ENCODE measurements around the gene STAC2.

STAC2 gene

DNA sequence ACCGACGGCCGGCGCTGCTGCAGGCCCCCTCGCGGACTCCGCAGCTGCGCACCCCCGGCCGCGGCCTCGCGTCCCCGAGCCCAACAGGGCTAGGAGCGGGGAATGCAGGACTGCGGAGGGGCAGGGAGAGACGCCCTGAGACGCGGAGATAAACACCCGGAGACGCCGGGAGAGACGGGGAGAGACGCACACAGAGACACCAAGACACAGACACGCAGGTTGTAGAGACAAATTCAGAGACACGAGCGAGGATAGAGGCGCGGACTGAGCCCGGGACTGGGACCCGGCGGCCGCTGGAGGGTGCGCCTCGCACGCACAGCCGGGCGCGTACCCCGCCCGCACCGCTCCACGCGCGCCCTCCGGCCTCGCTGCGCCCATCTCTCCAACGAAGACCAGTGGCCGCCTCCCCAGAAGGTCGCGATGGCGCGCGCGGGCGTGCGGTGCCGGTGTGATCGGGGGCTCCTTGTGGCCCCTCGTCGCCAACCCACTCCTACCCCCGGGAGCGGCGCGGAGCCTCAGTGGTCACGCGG is 902 bp downstream of the STAC2 start:
- DNase-seq (ENCODE audit: low spot score in 2 of 2) (no peak), ATAC-seq (ENCODE audit: low read depth) (peak; percentile 63)
- H3K9me3 Mint-ChIP-seq, result no peaks in the 10 kb centered on the region
- H3K36me3 Mint-ChIP-seq, result no peaks in the 10 kb centered on the region
- peak overlapping the region; percentile 85 for H3K4me3 Mint-ChIP-seq
- peaks cover 27% of the 10 kb centered on the region for H3K27me3 Mint-ChIP-seq
- no peak overlapping the region for H3K27ac Mint-ChIP-seq
- H3K4me1 Mint-ChIP-seq, result peaks cover 14% of the 10 kb centered on the region

DNA sequence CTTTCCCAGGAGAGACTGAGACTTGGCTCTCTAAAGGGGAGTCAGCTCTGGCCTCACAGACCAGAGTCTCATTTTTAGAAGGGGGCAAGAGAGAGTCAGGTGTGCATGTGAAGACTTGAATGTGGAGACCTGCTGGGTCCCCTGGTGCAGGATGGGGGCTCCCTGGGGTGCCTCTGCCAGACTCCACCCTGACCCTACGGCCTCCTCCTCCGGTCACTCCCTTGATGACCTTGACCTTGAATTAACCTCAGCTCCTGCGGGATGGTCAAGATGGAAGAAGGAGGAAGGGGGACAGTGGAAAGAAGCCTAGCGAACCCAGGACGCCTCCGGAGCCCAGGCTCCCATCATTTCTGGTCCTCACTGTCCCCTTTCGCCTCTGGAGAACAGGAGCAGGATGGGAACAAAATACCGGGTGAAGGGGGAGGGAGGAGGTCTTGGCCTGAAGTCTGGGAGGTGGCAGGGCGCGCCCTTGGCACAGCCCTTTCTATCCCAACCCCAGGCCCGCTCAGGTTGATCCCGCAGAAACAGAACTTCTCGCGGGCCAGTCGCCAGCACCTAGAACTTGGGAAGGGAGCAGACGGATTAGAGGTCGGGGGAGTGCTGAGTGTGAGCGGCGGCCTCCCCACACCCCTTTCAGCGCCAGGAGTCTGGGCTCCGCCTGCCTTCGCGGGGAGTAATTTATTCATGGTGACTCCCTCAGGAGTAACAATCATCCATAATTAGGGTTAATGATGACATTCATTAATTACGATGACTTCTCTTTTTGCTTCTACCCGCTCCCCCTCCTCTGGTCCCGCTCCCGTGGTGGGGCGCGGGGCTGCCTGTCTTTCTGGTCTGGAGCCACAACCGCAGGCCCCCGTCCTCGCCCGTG is 1.6 kb downstream of the STAC2 start:
- Mint-ChIP-seq H3K27me3 (peaks cover 25% of the 10 kb centered on the region), H3K27ac (peak overlapping the region; percentile 57), H3K4me3 (peak overlapping the region; percentile 85), H3K36me3 (no peaks in the 10 kb centered on the region), H3K9me3 (no peaks in the 10 kb centered on the region), H3K4me1 (peaks cover 14% of the 10 kb centered on the region)
- DNase-seq (ENCODE audit: low spot score in 2 of 2) (no peak), ATAC-seq (ENCODE audit: low read depth) (no peak)

DNA sequence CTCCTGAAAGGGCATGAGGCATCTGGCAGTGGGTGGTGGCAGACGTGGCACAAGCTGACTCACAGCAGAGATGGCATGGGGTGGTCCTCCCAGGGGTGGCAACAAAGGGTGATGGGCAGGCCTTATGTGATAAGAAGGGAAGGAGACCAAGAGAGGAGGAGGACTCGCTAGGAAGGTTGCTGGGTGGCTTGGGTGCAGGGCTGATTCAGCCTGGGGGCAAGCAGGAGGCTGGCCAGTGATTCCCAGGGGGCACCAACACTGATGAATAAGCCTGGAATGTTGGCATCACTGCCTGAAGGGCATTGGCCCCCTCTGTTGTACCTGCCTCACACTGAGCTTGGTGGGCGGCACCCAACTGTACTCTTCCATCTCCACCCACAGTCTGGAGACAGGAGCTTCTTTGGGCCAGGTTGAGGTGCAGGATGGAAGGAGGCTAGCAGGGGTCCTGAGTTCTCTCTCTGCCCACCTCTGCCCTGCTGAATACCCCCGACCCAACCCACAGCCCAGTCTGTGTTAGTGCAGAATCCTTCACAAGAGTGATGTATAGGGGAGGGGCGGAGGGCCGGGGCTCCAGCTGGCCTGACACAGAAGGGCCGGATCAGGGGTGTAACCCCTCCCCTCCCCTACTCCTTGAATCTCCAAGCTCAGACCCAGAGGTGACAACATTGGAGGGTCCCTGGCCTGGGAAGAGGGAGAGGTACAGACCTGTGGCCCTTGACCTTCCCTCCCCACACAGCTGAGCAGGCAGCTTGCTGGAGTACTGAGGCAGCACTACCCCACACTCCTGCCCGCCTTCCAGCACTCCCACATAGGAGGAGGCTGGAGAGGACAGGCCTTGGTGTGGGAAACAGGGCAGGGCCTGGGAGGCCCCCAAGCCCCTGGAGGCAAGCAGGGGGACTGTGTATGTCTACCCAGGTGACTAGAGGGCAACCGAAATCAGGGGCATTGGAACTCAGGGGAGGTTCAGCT is 2.6 kb downstream of the STAC2 start:
- Mint-ChIP-seq H3K27me3 (peaks cover 24% of the 10 kb centered on the region), H3K27ac (no peak overlapping the region), H3K36me3 (no peaks in the 10 kb centered on the region), H3K4me3 (no peak overlapping the region), H3K9me3 (no peaks in the 10 kb centered on the region), H3K4me1 (peaks cover 14% of the 10 kb centered on the region)
- DNase-seq (ENCODE audit: low spot score in 2 of 2), result no peak
- no peak for ATAC-seq (ENCODE audit: low read depth)

DNA sequence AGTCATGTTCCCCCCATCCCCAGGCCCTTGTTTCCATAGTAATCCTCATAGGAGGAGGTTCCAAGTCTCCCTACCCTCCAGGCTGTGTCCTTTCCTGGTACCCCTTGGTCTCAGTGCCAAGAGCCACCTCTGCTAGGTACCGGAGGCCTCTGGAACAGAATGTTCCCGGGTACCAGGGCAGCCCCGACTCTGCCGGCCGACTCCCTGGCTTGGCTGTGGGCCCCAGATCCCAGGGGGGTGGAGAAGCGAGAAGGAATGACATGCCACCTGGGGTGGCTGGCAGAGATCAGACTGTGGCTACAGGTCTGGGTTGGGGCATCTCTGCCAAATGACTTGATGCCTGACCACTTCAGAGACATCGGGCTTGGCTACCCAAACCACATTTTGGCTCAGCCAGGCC is 3.6 kb downstream of the STAC2 start:
- no peak overlapping the region for H3K4me3 Mint-ChIP-seq
- DNase-seq (ENCODE audit: low spot score in 2 of 2) (no peak), ATAC-seq (ENCODE audit: low read depth) (no peak)
- no peaks in the 10 kb centered on the region for H3K36me3 Mint-ChIP-seq
- H3K27ac Mint-ChIP-seq, result no peak overlapping the region
- no peaks in the 10 kb centered on the region for H3K9me3 Mint-ChIP-seq
- H3K4me1 Mint-ChIP-seq, result peaks cover 14% of the 10 kb centered on the region
- H3K27me3 Mint-ChIP-seq, result peaks cover 17% of the 10 kb centered on the region

DNA sequence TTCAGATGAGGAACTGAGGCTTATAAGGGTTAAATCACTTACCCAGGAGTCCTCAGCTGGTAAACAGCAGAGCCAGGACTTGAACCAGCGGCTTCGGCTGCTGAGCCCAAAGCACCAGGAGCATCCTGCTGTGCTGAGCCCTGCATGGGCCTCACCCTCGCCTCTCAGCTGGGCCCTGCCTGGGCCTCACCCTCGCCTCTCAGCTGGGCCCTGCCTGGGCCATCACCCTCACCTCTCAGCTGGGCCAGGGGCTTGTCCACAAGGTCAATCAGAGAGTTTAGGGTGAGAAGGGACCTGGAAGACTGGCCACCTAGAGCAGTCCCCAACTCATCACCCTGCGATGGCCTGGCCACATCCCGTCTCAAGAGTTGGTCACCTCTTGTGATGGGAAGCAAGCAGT is 4.2 kb downstream of the STAC2 start:
- H3K27ac Mint-ChIP-seq, result no peak overlapping the region
- no peaks in the 10 kb centered on the region for H3K36me3 Mint-ChIP-seq
- ATAC-seq (ENCODE audit: low read depth) (no peak), DNase-seq (ENCODE audit: low spot score in 2 of 2) (no peak)
- H3K9me3 Mint-ChIP-seq, result no peaks in the 10 kb centered on the region
- peaks cover 14% of the 10 kb centered on the region for H3K4me1 Mint-ChIP-seq
- H3K4me3 Mint-ChIP-seq, result no peak overlapping the region
- peaks cover 18% of the 10 kb centered on the region for H3K27me3 Mint-ChIP-seq

DNA sequence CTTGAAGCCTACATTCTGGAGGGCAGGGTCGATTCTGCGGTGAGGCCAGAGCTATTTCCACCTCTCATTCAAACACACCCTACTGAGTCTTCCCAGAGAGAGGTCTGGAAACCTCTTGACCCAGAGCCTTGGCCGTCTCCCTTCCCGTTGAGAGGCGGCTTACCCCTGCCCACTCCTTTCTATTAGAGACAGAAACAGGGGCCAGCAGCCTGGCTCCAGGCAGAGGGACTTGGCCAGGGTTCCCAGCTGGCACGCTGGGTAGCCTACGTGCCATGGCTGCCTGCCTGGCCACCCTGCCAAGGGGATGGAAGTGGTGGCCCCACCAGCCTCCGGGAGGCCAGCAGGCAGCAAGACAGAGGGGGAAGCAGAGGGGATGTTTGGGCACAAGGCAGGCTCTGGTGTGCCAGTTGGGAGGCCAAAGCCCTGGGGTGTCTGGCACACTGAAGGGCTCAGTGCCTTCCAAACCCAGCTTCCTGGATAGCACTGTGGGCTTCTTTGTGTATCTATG is 6.0 kb downstream of the STAC2 start:
- Mint-ChIP-seq H3K27ac (no peak overlapping the region), H3K4me3 (no peak overlapping the region), H3K27me3 (peaks cover 23% of the 10 kb centered on the region), H3K9me3 (no peaks in the 10 kb centered on the region), H3K36me3 (no peaks in the 10 kb centered on the region), H3K4me1 (peaks cover 6% of the 10 kb centered on the region)
- no peak for ATAC-seq (ENCODE audit: low read depth)
- no peak for DNase-seq (ENCODE audit: low spot score in 2 of 2)

DNA sequence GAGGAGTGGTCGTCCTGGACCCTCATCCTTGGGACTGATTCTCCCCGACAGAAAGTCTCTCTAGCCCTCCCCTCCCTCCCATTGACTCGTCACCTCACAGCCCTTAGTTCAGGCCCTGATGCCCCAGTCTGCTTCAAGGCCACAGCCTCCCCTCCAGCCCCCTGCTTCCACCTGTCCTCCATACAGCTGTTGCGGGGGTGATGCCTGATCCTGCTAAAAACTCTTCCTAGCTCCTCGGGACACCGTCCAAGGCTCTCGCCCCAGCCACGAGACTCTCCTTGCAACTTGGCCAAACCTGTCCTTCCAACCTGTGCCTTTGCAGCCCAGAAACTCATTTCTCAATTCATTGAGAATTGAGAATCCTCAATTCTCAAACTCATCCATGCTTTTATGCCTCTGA is 6.8 kb downstream of the STAC2 start:
- H3K27me3 Mint-ChIP-seq, result peaks cover 23% of the 10 kb centered on the region
- H3K4me1 Mint-ChIP-seq, result peaks cover 3% of the 10 kb centered on the region
- H3K27ac Mint-ChIP-seq, result no peak overlapping the region
- no peaks in the 10 kb centered on the region for H3K9me3 Mint-ChIP-seq
- no peak for ATAC-seq (ENCODE audit: low read depth)
- DNase-seq (ENCODE audit: low spot score in 2 of 2), result no peak
- H3K36me3 Mint-ChIP-seq, result no peaks in the 10 kb centered on the region
- H3K4me3 Mint-ChIP-seq, result no peak overlapping the region

DNA sequence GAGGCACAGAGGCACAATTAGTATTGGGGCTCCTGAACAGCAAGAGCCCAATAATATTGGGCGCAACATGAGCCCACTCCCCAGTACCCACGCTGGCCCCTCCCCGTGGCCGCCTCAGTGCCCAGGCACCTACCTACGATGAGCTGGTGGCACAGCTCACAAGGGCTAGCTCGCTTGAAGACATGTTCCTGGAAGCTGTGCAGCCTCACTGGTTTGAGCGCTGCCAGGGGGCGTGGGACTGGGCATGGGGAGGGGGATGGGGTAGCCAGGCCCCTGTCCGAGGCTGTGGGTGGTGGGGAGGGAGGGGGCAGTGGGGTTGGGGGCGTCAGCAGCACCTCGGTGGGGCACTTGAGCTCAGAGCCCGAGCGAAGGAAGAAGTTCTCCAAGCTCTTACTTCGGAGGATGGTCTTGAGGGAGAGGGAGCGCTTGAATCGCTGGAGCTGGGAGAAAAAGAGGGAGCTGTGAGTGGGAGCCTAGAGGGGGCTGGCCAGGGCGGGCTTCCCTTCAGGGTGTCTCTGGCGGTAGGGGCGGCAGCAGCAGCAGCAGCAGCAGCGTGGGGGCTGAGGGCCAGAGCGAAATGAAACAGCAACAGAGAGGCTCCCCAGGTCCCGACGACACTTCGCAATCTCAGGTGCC is 7.9 kb downstream of the STAC2 start:
- Mint-ChIP-seq H3K9me3 (no peaks in the 10 kb centered on the region), H3K27me3 (peaks cover 26% of the 10 kb centered on the region), H3K36me3 (no peaks in the 10 kb centered on the region), H3K4me1 (peaks cover 2% of the 10 kb centered on the region), H3K27ac (no peak overlapping the region), H3K4me3 (no peak overlapping the region)
- ATAC-seq (ENCODE audit: low read depth) (no peak), DNase-seq (ENCODE audit: low spot score in 2 of 2) (no peak)

DNA sequence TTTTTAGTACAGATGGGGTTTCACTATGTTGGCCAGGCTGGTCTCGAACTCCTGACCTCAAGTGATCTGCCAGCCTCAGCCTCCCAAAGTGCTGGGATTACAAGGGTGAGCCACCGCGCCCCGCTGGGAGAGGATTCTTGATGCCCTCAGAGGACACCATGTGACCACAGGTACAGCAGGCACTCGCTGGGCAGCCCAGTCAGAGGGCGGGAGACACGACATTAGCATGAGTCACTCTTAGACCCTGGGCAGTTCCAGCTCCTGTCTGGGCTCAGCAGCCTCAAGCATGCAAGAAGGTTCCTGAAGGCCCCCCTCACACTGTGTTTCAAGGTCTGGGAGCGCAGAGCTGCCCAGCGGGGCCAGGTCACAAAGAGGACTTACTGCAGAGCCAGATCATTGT is 11.9 kb downstream of the STAC2 start:
- Mint-ChIP-seq H3K27ac (no peak overlapping the region), H3K27me3 (peaks cover 22% of the 10 kb centered on the region)

DNA sequence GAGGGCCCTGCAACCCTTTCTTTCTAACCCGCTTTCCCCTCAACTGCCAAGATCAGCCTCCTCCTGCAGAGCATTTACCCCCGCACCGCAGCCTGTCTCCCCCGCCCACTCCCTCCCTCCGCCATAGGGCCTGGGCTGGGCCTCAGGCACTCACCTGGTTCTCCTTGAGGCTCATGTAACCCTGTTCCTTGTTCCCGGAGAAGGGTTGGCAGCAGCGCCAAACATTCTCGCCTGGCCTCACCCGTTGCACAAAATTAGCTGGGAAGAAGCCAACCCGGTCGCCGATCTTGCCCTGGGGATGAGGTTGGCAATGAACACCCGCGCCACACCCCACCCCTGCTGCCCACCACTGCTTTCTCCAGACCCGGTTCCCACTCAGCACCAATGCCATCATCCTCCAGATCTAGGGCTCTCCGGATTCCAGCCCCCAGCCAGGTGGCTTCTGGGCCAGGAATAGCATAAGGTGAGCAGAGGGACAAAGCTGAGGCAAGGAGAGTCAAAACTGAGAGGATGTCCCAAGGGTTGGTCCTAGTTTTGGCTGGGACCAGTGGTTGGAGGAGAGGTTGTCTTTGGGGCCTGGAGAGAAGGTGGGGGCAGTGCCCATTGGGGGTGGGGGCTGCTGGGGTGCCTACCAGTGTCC is 12.8 kb downstream of the STAC2 start:
- H3K4me1 Mint-ChIP-seq, result peaks cover 26% of the 10 kb centered on the region
- DNase-seq (ENCODE audit: low spot score in 2 of 2) (no peak), ATAC-seq (ENCODE audit: low read depth) (no peak)
- no peak overlapping the region for H3K4me3 Mint-ChIP-seq
- H3K27me3 Mint-ChIP-seq, result peaks cover 22% of the 10 kb centered on the region
- no peak overlapping the region for H3K27ac Mint-ChIP-seq
- no peaks in the 10 kb centered on the region for H3K9me3 Mint-ChIP-seq
- no peaks in the 10 kb centered on the region for H3K36me3 Mint-ChIP-seq

More for the DNA sequence above, 11.9 kb downstream of the STAC2 start:
- Mint-ChIP-seq H3K36me3 (no peaks in the 10 kb centered on the region), H3K4me3 (no peak overlapping the region), H3K4me1 (peaks cover 18% of the 10 kb centered on the region), H3K9me3 (no peaks in the 10 kb centered on the region)
- ATAC-seq (ENCODE audit: low read depth) (no peak), DNase-seq (ENCODE audit: low spot score in 2 of 2) (no peak)

DNA sequence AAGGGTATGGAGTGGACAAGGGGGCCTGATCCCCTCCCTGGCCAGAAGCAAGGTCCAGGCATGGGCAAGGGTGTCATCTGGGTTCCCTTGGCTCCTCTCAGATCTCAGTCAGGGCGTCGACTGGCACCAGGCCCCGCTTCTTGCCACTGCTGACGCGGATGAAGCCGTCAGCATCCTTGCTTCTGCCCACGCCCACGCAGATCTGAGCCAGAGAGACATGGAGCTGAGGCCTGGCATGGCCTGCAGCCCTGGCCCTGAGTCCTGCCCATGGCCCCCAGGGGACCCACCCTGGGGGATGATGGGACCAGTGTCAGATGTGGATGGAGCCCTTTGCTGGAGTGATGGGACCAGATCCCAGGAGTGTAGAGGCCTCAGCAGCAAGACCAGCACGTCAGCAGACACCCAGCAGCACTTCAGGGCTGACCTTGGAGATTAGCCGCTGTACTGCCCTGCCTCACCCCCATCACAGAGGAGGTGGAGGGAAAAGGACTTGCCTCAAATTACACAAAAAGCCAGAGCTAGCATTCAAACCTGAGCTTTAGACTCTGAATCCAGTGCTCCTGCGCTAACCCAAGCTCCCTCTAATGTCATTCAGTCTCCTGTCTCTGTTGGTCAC is 13.4 kb downstream of the STAC2 start:
- H3K4me1 Mint-ChIP-seq, result peaks cover 27% of the 10 kb centered on the region
- no peak for ATAC-seq (ENCODE audit: low read depth)
- no peak for DNase-seq (ENCODE audit: low spot score in 2 of 2)
- peaks cover 22% of the 10 kb centered on the region for H3K27me3 Mint-ChIP-seq
- H3K36me3 Mint-ChIP-seq, result no peaks in the 10 kb centered on the region
- no peaks in the 10 kb centered on the region for H3K9me3 Mint-ChIP-seq
- no peak overlapping the region for H3K4me3 Mint-ChIP-seq
- no peak overlapping the region for H3K27ac Mint-ChIP-seq

DNA sequence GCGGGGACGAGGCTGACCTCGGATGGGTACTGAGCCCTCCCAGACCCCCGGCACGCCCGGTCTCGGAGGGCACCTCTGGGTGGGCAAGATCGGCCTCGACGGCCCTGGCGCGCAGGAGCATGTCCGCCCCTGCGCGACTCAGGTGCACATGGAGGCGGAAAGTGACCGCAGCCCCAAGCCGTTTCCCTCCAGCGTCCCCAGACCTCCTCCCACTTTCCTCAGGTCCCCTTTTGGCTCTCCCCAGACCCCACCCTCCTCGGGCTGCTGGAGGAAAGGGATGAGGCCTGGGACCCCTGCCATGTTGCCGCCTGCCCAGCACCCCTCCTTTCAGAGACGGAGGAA is 15.7 kb downstream of the STAC2 start:
- peaks cover 29% of the 10 kb centered on the region for H3K4me1 Mint-ChIP-seq
- H3K27ac Mint-ChIP-seq, result no peak overlapping the region
- H3K4me3 Mint-ChIP-seq, result peak overlapping the region; percentile 72
- H3K9me3 Mint-ChIP-seq, result no peaks in the 10 kb centered on the region
- H3K36me3 Mint-ChIP-seq, result peaks cover under 1% of the 10 kb centered on the region
- peaks cover 11% of the 10 kb centered on the region for H3K27me3 Mint-ChIP-seq
- no peak for ATAC-seq (ENCODE audit: low read depth)
- no peak for DNase-seq (ENCODE audit: low spot score in 2 of 2)
